ENCODE results near the gene EDN2. TPM values are rescaled to one million over a fixed set of nuclear protein-coding genes. Genes with fewer than 3 reads are reported as not detected.
A peak's percentile ranks its signal among the peaks of the same experiment; 100 is the strongest.

EDN2 gene
- total RNA-seq, 4 donors from 2014 or later: 0.40 to 1.2 TPM; not detected in 2

GRCh38 chr1:41518471-41518870 lies 34.0 kb upstream of the EDN2 start:
- 88% methylated on average over 5 of the region's 5 CpGs for WGBS
- TF ChIP-seq CTCF (IDR thresholded peaks at IDR 0.05): no peak
- TF ChIP-seq POLR2A (IDR thresholded peaks at IDR 0.05; ENCODE audit: low read depth): no peak
- no peak for TF ChIP-seq EP300 (IDR thresholded peaks at IDR 0.05)
- no peak for TF ChIP-seq POLR2AphosphoS5 (IDR thresholded peaks at IDR 0.05)
- DNase-seq (ENCODE audit: extremely low spot score): no peak
- Histone ChIP-seq H3K9me3 (no peaks in the 10 kb centered on the region), H3K36me3 (no peaks in the 10 kb centered on the region), H3K27ac (replicated peaks in 1 of 4) (no peak overlapping the region), H3K4me3 (no peak overlapping the region), H3K4me1 (peaks cover 18 to 23% (median 21%) of the 10 kb centered on the region in 4 donors), H3K27me3 (no peaks in the 10 kb centered on the region)
- intact Hi-C loops (cut with DNase I): loop anchor here (5.0 kb wide), 2 partner anchors 86 to 251 kb away; no protein-coding TSS in a partner anchor

GRCh38 chr1:41517062-41517438 lies 32.6 kb upstream of the EDN2 start:
- no peak for TF ChIP-seq POLR2AphosphoS5 (IDR thresholded peaks at IDR 0.05)
- no peak for TF ChIP-seq EP300 (IDR thresholded peaks at IDR 0.05)
- no peak for TF ChIP-seq POLR2A (IDR thresholded peaks at IDR 0.05; ENCODE audit: low read depth)
- no peak for TF ChIP-seq CTCF (IDR thresholded peaks at IDR 0.05)
- H3K36me3 ChIP-seq: peaks cover 0 to 8% (median 0%) of the 10 kb centered on the region in 4 donors
- H3K4me1 ChIP-seq: peaks cover 18 to 23% (median 21%) of the 10 kb centered on the region in 4 donors
- H3K27ac ChIP-seq (replicated peaks in 1 of 4): peak overlapping the region in 1 of 4 donors; percentile 61
- WGBS: 76% methylated on average over 3 of the region's 3 CpGs
- H3K27me3 ChIP-seq: no peaks in the 10 kb centered on the region
- peak overlapping the region in 2 of 4 donors; percentile 54 to 55 for H3K4me3 ChIP-seq
- H3K9me3 ChIP-seq: no peaks in the 10 kb centered on the region
- intact Hi-C loops (cut with DNase I): loop anchor here (5.0 kb wide), 2 partner anchors 85 to 250 kb away; no protein-coding TSS in a partner anchor
- no peak for DNase-seq (ENCODE audit: extremely low spot score)

DNA sequence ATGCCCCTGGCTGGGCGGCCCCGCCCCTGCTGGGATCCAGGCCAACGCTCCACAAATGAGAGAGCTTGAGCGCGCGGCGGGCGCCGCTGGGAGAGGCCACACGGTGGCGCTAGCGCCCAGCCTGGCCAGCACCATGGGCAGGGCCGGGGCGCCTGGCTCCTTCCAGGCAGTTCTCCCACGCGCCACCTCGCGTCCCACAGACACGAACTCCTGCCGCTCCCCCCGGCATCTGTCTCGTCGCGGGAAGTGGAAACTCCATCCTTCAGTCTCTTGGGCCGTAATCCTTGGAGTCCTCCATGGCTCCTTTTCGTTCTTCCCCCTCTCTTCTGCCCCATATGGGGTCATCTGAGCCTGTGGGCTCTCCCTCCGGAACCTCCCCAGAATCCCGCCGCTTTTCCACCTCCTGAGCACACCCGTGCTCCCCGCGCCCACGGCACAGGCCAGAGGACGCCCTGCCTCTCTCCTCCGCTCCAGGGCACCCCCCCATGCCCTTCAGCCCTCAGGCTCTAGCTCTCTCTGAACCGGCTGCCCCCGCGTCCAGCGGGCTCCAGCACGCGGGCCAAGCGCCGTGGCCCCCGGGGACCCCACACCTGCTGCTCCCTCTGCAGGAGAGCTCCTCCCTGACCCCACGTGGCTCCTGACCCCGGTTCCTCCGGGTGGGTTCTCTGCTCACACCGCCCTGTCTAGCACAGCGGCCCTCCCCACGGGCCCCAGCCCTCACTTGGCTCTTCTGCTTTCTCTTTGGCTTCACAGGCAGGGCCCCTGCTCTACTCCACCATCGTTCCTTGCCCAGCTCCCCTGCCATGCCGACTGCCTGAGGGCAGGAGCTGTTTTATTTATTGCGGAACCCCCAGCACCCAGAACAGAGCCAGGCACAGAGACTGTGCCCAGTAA lies 31.9 kb upstream of the EDN2 start:
- Histone ChIP-seq H3K4me1 (peaks cover 18 to 23% (median 21%) of the 10 kb centered on the region in 4 donors), H3K27me3 (no peaks in the 10 kb centered on the region), H3K4me3 (peak overlapping the region; percentile 54 to 60 (median 56)), H3K27ac (replicated peaks in 1 of 4) (peak overlapping the region in 3 of 4 donors; percentile 13 to 61 (median 33)), H3K36me3 (peaks cover 0 to 8% (median 0%) of the 10 kb centered on the region in 4 donors), H3K9me3 (no peaks in the 10 kb centered on the region)
- intact Hi-C loops (cut with DNase I): loop anchor here (5.0 kb wide), 2 partner anchors 84 to 249 kb away; no protein-coding TSS in a partner anchor
- WGBS: 21% methylated on average over 38 of the region's 53 CpGs
- peak; percentile 96 for DNase-seq (ENCODE audit: extremely low spot score)
- peak; percentile 89 to 90 (median 89) for TF ChIP-seq CTCF (IDR thresholded peaks at IDR 0.05)
- no peak for TF ChIP-seq EP300 (IDR thresholded peaks at IDR 0.05)
- no peak for TF ChIP-seq POLR2A (IDR thresholded peaks at IDR 0.05; ENCODE audit: low read depth)
- TF ChIP-seq POLR2AphosphoS5 (IDR thresholded peaks at IDR 0.05): peak; percentile 71 to 87

DNA sequence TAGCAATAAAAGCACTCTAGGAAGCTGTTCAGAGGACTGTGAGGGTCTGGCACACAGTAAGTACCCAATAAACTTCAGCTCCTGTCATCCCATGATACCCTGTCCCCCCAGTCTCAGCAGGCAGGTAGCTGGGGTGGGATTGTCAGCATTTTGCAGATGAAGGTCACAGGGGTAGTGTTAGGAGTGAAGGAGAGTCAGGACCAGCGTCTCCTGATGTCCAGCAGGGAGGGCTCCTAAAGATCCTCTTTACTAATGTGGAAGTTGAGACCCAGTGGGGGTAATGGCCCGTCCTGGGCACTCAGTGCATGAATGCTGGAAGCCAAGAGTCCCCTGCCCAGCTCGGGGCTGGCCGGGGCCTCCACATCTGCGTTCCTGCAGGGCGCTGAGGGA lies 31.3 kb upstream of the EDN2 start:
- intact Hi-C loops (cut with DNase I): loop anchor here (5.0 kb wide), 2 partner anchors 83 to 248 kb away; no protein-coding TSS in a partner anchor
- no peak for DNase-seq (ENCODE audit: extremely low spot score)
- H3K27me3 ChIP-seq: no peaks in the 10 kb centered on the region
- H3K36me3 ChIP-seq: peaks cover 0 to 12% (median under 1%) of the 10 kb centered on the region in 4 donors
- H3K9me3 ChIP-seq: no peaks in the 10 kb centered on the region
- peak overlapping the region; percentile 54 to 60 (median 56) for H3K4me3 ChIP-seq
- TF ChIP-seq POLR2A (IDR thresholded peaks at IDR 0.05; ENCODE audit: low read depth) (no peak), POLR2AphosphoS5 (IDR thresholded peaks at IDR 0.05) (no peak)
- H3K27ac ChIP-seq (replicated peaks in 1 of 4): peak overlapping the region in 1 of 4 donors; percentile 61
- 12% methylated on average over 6 of the region's 6 CpGs for WGBS
- peaks cover 18 to 23% (median 21%) of the 10 kb centered on the region in 4 donors for H3K4me1 ChIP-seq

- H3K27ac ChIP-seq (replicated peaks in 1 of 4): peak overlapping the region in 1 of 4 donors; percentile 61
- peaks cover 18 to 23% (median 21%) of the 10 kb centered on the region in 4 donors for H3K4me1 ChIP-seq
- 86% methylated on average over 5 of the region's 5 CpGs for WGBS
- H3K27me3 ChIP-seq: no peaks in the 10 kb centered on the region
- intact Hi-C loops (cut with DNase I): loop anchor here (5.0 kb wide), 2 partner anchors 83 to 248 kb away; no protein-coding TSS in a partner anchor
- no peak for TF ChIP-seq CTCF (IDR thresholded peaks at IDR 0.05)
- no peak for TF ChIP-seq POLR2A (IDR thresholded peaks at IDR 0.05; ENCODE audit: low read depth)
- no peak for TF ChIP-seq EP300 (IDR thresholded peaks at IDR 0.05)
- no peak for TF ChIP-seq POLR2AphosphoS5 (IDR thresholded peaks at IDR 0.05)
- no peaks in the 10 kb centered on the region for H3K9me3 ChIP-seq
- no peak overlapping the region for H3K4me3 ChIP-seq
- H3K36me3 ChIP-seq: peaks cover 0 to 16% (median 3%) of the 10 kb centered on the region in 4 donors
- DNase-seq (ENCODE audit: extremely low spot score): no peak
These were observed 30.7 kb upstream of the EDN2 start for GRCh38 chr1:41515131-41515678.
